ENCODE results near the gene PTPN12. TPM values are rescaled to one million over a fixed set of nuclear protein-coding genes. Genes with fewer than 3 reads are reported as not detected.

Gene PTPN12
- total and polyA plus RNA-seq, 2 experiments from 2014 or later, result 21.7 to 25.6 TPM

DNA sequence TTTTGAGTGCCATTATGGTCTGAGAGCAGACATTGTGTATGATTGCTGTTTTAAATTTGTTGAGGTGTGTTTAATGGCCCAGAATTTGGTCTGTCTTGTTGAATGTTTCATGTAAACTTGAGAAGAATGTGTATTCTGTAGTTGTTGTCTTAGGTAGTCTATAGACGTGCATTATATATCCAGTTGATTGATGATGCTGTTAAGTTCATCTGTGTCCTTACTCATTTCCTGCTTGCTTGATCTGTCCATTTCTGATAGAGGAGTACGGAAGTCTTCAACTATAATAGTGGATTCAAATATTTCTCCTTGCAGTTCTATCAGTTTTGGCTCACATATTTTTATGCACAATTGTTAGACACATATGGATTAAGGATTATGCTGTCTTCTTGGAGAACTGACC is 16.0 kb downstream of the PTPN12 start:
- 73 to 74% methylated on average over 2 of the region's 2 CpGs for WGBS, 2 experiments (ENCODE audit: low coverage in 1 of 2, low lambda C conversion rate in 2 of 2, missing lambda C conversion rate in 2 of 2)
- no peak overlapping the region for H3K4me2 ChIP-seq (ENCODE audit: unreplicated experiment)
- in situ Hi-C loops (cut with MboI), result no loop called here

DNA sequence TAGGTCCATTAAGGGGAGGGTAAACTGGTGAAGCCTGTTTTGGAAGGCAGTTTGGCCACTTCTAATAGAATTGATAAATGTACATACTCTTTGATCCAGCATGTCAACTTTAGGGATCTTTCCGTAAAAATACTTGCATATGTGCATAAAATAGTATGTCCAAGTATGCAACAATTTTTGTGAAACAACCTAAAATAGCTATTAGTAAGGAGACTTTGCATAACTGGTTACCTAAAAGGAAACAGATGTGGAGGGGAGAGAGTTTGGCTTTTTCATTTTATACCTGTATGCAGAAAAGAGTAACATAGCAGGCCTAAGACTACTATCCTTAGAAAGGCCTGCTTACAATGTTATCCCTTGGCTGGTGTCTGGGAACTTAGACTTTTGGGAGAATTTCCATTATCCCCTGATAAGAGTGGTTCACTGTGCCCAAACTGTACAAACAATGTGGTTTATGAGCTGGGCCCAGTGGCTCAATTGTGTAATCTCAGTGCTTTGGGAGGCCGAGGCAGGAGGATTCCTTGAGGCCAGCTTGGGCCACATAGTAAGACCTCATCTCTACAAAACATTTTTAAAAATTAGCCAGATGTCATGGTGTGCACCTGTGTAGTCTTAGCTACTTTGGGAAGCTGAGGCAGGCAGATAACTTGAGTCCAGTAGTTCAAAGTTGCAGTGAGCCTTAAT is 21.3 kb downstream of the PTPN12 start:
- H3K79me2 ChIP-seq (ENCODE audit: insufficient read depth), result peaks cover 100% of the 10 kb centered on the region
- no peak overlapping the region for H3K4me2 ChIP-seq (ENCODE audit: unreplicated experiment)
- whole genome bisulfite sequencing, 2 experiments (ENCODE audit: low coverage in 1 of 2, low lambda C conversion rate in 2 of 2, missing lambda C conversion rate in 2 of 2), result 59 to 77% methylated on average over 2 of the region's 2 CpGs
- H3K9ac ChIP-seq, result no peak overlapping the region
- no peak overlapping the region for H3K4me3 ChIP-seq
- 0 out of 2 replicates have a peak, but pooled peaks cover 12% of the 10 kb centered on the region for H3F3A ChIP-seq (ENCODE audit: insufficient read depth)
- in situ Hi-C loops (cut with MboI), result no loop called here
- no peak overlapping the region for H2AFZ ChIP-seq
- H3K36me3 ChIP-seq (ENCODE audit: low read depth), result peaks cover 5% of the 10 kb centered on the region; the same call in 1 of the 2 replicates
- H4K20me1 ChIP-seq (ENCODE audit: insufficient read depth), result peaks cover 35% of the 10 kb centered on the region
- DNase-seq, result no peak
- TF ChIP-seq EZH2 (IDR thresholded peaks at IDR 0.05; ENCODE audit: insufficient read depth, poor library complexity, severe bottlenecking) (no peak), EZH2phosphoT487 (IDR thresholded peaks at IDR 0.05; ENCODE audit: insufficient read depth, low read depth) (no peak)
- H3K9me3 ChIP-seq (ENCODE audit: low read depth), result no peaks in the 10 kb centered on the region
- H3K27me3 ChIP-seq (replicated peaks; ENCODE audit: insufficient read depth), result no peaks in the 10 kb centered on the region
- no peaks in the 10 kb centered on the region; the same call in none of the 2 replicates for H3K4me1 ChIP-seq (ENCODE audit: insufficient read depth)
- H3K27ac ChIP-seq, result no peak overlapping the region
- H3K9me2 ChIP-seq (ENCODE audit: insufficient read depth), result no peaks in the 10 kb centered on the region

More for the DNA sequence above, 16.0 kb downstream of the PTPN12 start:
- Histone ChIP-seq H3K4me1 (ENCODE audit: insufficient read depth) (peaks cover 24% of the 10 kb centered on the region), H3K79me2 (ENCODE audit: insufficient read depth) (peaks cover 100% of the 10 kb centered on the region), H3K27ac (0 out of 2 replicates have a peak overlapping the region, but pooled peaks have one; percentile 56), H3K27me3 (replicated peaks; ENCODE audit: insufficient read depth) (no peaks in the 10 kb centered on the region), H3K9me3 (ENCODE audit: low read depth) (no peaks in the 10 kb centered on the region), H3F3A (ENCODE audit: insufficient read depth) (peaks cover 37% of the 10 kb centered on the region), H4K20me1 (ENCODE audit: insufficient read depth) (peaks cover 36% of the 10 kb centered on the region), H3K36me3 (ENCODE audit: low read depth) (peaks cover 5% of the 10 kb centered on the region; the same call in 1 of the 2 replicates), H3K4me3 (no peak overlapping the region), H3K9ac (no peak overlapping the region), H2AFZ (no peak overlapping the region), H3K9me2 (ENCODE audit: insufficient read depth) (no peaks in the 10 kb centered on the region)
- TF ChIP-seq EZH2 (IDR thresholded peaks at IDR 0.05; ENCODE audit: insufficient read depth, poor library complexity, severe bottlenecking) (no peak), EZH2phosphoT487 (IDR thresholded peaks at IDR 0.05; ENCODE audit: insufficient read depth, low read depth) (no peak)
- DNase-seq, result no peak

DNA sequence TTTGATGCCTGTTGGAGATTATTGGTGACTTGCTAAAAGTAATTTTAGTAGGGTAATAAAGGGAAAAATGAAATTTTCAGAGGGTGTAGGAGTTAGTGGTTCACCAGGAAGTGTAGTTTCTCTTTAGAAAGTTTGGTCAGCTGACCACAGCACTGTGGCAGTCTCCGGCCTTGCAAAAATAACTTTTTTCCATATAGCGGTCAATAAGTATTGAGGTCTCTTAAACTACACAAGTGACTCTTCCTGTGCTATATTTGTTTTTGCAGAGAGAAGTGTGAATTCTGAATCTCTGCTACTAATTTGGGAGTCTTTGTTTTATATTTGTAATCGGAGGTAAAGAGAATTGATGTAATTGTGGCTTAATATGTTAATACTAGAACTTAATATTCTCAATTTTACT is 24.3 kb downstream of the PTPN12 start:
- peaks cover 3% of the 10 kb centered on the region; the same call in 1 of the 2 replicates for H3K9me2 ChIP-seq (ENCODE audit: insufficient read depth)
- no peak overlapping the region for H3K4me2 ChIP-seq (ENCODE audit: unreplicated experiment)
- DNase-seq, result no peak
- H3K4me1 ChIP-seq (ENCODE audit: insufficient read depth), result peaks cover 22% of the 10 kb centered on the region
- H3K36me3 ChIP-seq (ENCODE audit: low read depth), result peaks cover 5% of the 10 kb centered on the region; the same call in 1 of the 2 replicates
- H3K9ac ChIP-seq, result no peak overlapping the region
- H3K9me3 ChIP-seq (ENCODE audit: low read depth), result no peaks in the 10 kb centered on the region
- peaks cover 23% of the 10 kb centered on the region for H4K20me1 ChIP-seq (ENCODE audit: insufficient read depth)
- H3K79me2 ChIP-seq (ENCODE audit: insufficient read depth), result peaks cover 100% of the 10 kb centered on the region
- H3K27ac ChIP-seq, result no peak overlapping the region
- WGBS, 2 experiments (ENCODE audit: low coverage in 1 of 2, low lambda C conversion rate in 2 of 2, missing lambda C conversion rate in 2 of 2), result 66 to 71% methylated on average over 3 of the region's 3 CpGs
- in situ Hi-C loops (cut with MboI), result no loop called here
- H3K4me3 ChIP-seq, result no peak overlapping the region
- peaks cover 35% of the 10 kb centered on the region for H3F3A ChIP-seq (ENCODE audit: insufficient read depth)
- no peak overlapping the region for H2AFZ ChIP-seq
- TF ChIP-seq EZH2 (IDR thresholded peaks at IDR 0.05; ENCODE audit: insufficient read depth, poor library complexity, severe bottlenecking) (no peak), EZH2phosphoT487 (IDR thresholded peaks at IDR 0.05; ENCODE audit: insufficient read depth, low read depth) (no peak)
- H3K27me3 ChIP-seq (replicated peaks; ENCODE audit: insufficient read depth), result no peaks in the 10 kb centered on the region

DNA sequence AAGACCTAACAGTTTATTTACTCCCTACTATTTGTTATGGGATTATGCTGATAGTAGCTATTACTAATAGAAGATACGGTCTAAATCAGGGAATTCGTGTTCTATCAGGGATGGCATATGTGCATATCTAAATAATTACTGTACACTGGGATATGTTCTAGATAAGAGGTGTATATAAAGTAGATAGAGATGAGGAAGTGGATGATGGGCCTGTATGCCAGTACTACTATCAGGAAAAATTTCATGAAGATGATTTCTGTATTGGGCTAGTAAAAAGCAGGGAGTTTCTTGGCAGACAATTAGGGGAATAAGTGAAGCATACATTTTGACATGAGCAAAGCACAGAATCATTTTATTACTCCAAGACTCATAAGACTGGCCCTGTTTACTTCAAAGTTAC is 26.2 kb downstream of the PTPN12 start:
- Histone ChIP-seq H4K20me1 (ENCODE audit: insufficient read depth) (peaks cover 23% of the 10 kb centered on the region), H3K9me3 (ENCODE audit: low read depth) (no peaks in the 10 kb centered on the region), H3K4me1 (ENCODE audit: insufficient read depth) (peaks cover 40% of the 10 kb centered on the region), H3K9me2 (ENCODE audit: insufficient read depth) (peaks cover 3% of the 10 kb centered on the region; the same call in 1 of the 2 replicates), H3K27ac (no peak overlapping the region), H2AFZ (no peak overlapping the region), H3K79me2 (ENCODE audit: insufficient read depth) (peaks cover 100% of the 10 kb centered on the region), H3K4me2 (ENCODE audit: unreplicated experiment) (no peak overlapping the region), H3K4me3 (no peak overlapping the region), H3F3A (ENCODE audit: insufficient read depth) (peaks cover 52% of the 10 kb centered on the region), H3K36me3 (ENCODE audit: low read depth) (no peaks in the 10 kb centered on the region), H3K27me3 (replicated peaks; ENCODE audit: insufficient read depth) (no peaks in the 10 kb centered on the region), H3K9ac (no peak overlapping the region)
- WGBS, 2 experiments (ENCODE audit: low coverage in 1 of 2, low lambda C conversion rate in 2 of 2, missing lambda C conversion rate in 2 of 2), result 70 to 75% methylated on average over 2 of the region's 2 CpGs
- no peak for TF ChIP-seq EZH2 (IDR thresholded peaks at IDR 0.05; ENCODE audit: insufficient read depth, poor library complexity, severe bottlenecking)
- TF ChIP-seq EZH2phosphoT487 (IDR thresholded peaks at IDR 0.05; ENCODE audit: insufficient read depth, low read depth), result no peak
- no peak for DNase-seq
- in situ Hi-C loops (cut with MboI), result no loop called here

Data from GM23248 (cell line).